Tibial nerve (tissue), 4 donors: ENCODE results near the gene SEMA3B. TPM values are rescaled to one million over a fixed set of nuclear protein-coding genes. Genes with fewer than 3 reads are reported as not detected.

Source experiments
- DNase-seq, 2 donors: peaks; one replicate each; pipeline ENCODE4 v3.0.0-alpha.2; 2019; ENCODE audit warnings: low spot score in 2 of 2
- H3K27ac ChIP-seq, 4 donors: fragments of 200-600 bp; sonication (generic) in 3 of 4; one replicate each; pipeline ENCODE4 v1.5.1; 2017 to 2019; ENCODE audit warnings: mild to moderate bottlenecking in 1 of 4
- H3K27me3 ChIP-seq, 2 donors: fragments of 200-600 bp; sonication (generic) in 1 of 2; one replicate each; pipeline versions ENCODE4 v1.5.1 to v1.6.0; 2017 to 2019
- H3K36me3 ChIP-seq, 3 donors: fragments of 200-600 bp; sonication (generic); one replicate each; pipeline ENCODE4 v1.5.1; 2018 to 2019
- H3K4me1 ChIP-seq, 4 donors: fragments of 200-600 bp; sonication (generic) in 3 of 4; one replicate each; pipeline ENCODE4 v1.5.1; 2017 to 2019
- H3K4me3 ChIP-seq, 4 donors: fragments of 200-600 bp; sonication (generic) in 3 of 4; one replicate each; pipeline ENCODE4 v1.5.1; 2017 to 2019; ENCODE audit warnings: mild to moderate bottlenecking in 1 of 4, moderate library complexity in 1 of 4
- H3K9me3 ChIP-seq, 4 donors: fragments of 200-600 bp; sonication (generic) in 3 of 4; one replicate each; pipeline ENCODE4 v1.5.1; 2017 to 2019
- CTCF ChIP-seq, 5 experiments: fragments of 200-600 bp in 3 of 5; fragments of 450-650 bp in 2 of 5; sonication (generic) in 3 of 5; IDR thresholded peaks; one replicate each; pipeline ENCODE4 v1.5.1; 2016 to 2019; ENCODE audit warnings: antibody characterized with exemption in 5 of 5, mild to moderate bottlenecking in 3 of 5, moderate library complexity in 2 of 5
- EP300 ChIP-seq, 2 donors: sonication (generic); formaldehyde crosslinking; IDR thresholded peaks; one replicate each; pipeline ENCODE4 v1.6.1; 2017; ENCODE audit warnings: antibody characterized with exemption in 2 of 2, mild to moderate bottlenecking in 1 of 2
- POLR2A ChIP-seq, 2 donors: fragments of 450-650 bp; IDR thresholded peaks; one replicate each; pipeline ENCODE4 v1.6.1; 2017; ENCODE audit warnings: antibody characterized with exemption in 2 of 2, mild to moderate bottlenecking in 2 of 2, moderate library complexity in 2 of 2
- WGBS, 2 donors: methylation state at CpG; one replicate each; pipeline ENCODE4 v1.1.5; 2018; 5-methylcytosine and 5-hydroxymethylcytosine counted together
- total RNA-seq, 4 donors: library from RNA; depleted of rRNA; stranded (reverse); fragments of >200 nt; gene quantifications; one replicate each; pipeline ENCODE4 v1.1.0, GENCODE V29; 2016

SEMA3B gene
- total RNA-seq, 4 donors from 2014 or later, result 251 to 334 (median 261) TPM

DNA sequence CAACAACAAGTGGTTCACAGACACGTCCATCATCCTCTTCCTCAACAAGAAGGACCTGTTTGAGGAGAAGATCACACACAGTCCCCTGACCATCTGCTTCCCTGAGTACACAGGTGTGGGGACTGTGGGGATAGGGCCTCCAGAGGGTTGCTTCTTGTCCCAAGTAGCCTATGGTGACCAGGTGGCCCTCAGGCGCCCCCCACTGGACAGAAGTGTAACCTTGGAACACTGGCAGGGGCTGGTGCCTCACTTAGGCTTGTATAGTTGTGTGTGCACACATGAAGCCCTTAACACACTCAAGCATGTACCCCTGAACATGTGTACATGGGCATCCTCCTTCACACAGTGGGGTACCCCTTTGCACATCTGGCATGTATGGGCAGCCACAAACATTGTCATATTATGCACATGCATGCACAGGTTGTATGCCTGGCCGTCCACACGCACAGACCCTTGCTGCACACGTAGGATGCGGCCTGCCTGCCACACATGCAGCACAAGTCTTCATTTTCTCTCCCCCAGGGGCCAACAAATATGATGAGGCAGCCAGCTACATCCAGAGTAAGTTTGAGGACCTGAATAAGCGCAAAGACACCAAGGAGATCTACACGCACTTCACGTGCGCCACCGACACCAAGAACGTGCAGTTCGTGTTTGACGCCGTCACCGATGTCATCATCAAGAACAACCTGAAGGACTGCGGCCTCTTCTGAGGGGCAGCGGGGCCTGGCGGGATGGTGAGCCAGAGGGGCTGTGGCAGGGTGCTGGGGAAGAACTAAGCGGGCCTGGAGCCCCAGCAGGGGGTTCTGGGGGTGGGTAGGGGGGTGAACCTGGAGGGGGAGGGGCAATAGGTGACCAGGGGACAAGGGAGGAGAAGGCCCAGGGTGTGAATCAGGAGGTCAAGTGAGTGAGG lies 11.7 kb upstream of the SEMA3B start:
- Histone ChIP-seq H3K36me3 (peaks cover 0 to 63% (median 26%) of the 10 kb centered on the region in 3 donors), H3K4me1 (peaks cover 0 to 96% (median 58%) of the 10 kb centered on the region in 4 donors), H3K27me3 (no peaks in the 10 kb centered on the region), H3K27ac (peak overlapping the region; percentile 91 to 98 (median 97)), H3K9me3 (no peaks in the 10 kb centered on the region), H3K4me3 (no peak overlapping the region)
- 82 to 87% methylated on average over 20 of the region's 20 CpGs for WGBS, 2 donors
- TF ChIP-seq CTCF (IDR thresholded peaks at IDR 0.05), result peak; percentile 23 to 45 (median 43)
- no peak for TF ChIP-seq POLR2A (IDR thresholded peaks at IDR 0.05)
- DNase-seq, result no peak

DNA sequence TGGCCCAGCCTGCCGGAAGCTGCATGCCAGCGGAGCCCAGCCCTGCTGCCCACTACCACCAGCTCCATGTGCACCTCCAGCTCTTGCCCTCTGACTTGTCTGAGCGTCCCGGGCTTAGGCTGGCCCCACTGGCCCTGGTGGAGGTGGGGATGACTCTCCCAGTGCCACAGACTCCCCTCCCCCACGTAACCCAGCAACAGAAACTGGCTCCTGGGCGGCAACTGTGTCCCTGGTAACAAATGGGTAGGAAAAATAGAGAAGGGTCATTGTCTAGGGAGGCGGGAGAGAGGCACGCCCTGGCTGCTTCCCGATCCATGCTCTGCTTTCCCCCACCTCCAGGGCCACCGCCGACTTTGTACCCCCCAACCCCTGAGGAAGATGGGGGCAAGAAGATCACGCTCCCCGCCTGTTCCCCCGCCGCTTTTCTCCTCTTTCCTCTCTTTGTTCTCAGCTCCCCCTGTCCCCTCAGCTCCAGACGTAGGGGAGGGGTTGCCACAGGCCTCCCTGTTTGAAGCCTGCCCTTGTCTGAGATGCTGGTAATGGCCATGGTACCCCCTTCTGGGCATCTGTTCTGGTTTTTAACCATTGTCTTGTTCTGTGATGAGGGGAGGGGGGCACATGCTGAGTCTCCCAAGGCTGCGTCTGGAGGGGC lies 10.8 kb upstream of the SEMA3B start:
- Histone ChIP-seq H3K9me3 (no peaks in the 10 kb centered on the region), H3K27me3 (no peaks in the 10 kb centered on the region), H3K36me3 (peaks cover 0 to 54% (median 18%) of the 10 kb centered on the region in 3 donors), H3K4me1 (peaks cover 0 to 96% (median 64%) of the 10 kb centered on the region in 4 donors), H3K4me3 (no peak overlapping the region), H3K27ac (peak overlapping the region; percentile 91 to 98 (median 97))
- TF ChIP-seq CTCF (IDR thresholded peaks at IDR 0.05) (no peak), POLR2A (IDR thresholded peaks at IDR 0.05) (no peak), EP300 (IDR thresholded peaks at IDR 0.05) (peak in 1 of 2 donors; percentile 21)
- no peak for DNase-seq
- 46 to 48% methylated on average over 17 of the region's 17 CpGs for whole genome bisulfite sequencing, 2 donors

DNA sequence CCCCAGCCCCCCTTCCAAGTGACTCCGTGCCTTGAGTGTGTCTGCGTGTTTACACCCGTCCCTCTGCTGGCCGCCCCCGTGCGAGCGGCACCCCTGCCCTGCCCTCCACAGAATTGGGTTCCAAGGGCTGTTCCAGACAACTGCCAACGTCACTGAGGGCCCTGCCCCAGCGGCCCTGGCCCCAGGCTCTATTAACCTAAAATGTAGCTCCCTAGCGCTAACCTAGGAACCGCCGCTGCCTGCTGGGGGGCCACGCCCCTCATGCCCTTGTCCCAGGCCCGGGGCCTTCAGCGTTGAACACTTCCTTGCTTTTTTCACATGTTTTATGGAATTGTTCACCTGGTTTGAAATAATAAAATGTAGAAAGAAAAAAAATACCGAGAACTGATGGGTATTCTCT lies 10.0 kb upstream of the SEMA3B start:
- Histone ChIP-seq H3K9me3 (no peaks in the 10 kb centered on the region), H3K4me1 (peaks cover 0 to 96% (median 67%) of the 10 kb centered on the region in 4 donors), H3K36me3 (peaks cover 0 to 46% (median 16%) of the 10 kb centered on the region in 3 donors), H3K4me3 (no peak overlapping the region), H3K27ac (peak overlapping the region; percentile 91 to 98 (median 97)), H3K27me3 (no peaks in the 10 kb centered on the region)
- 36 to 48% methylated on average over 16 of the region's 16 CpGs for WGBS, 2 donors
- no peak for DNase-seq
- no peak for TF ChIP-seq POLR2A (IDR thresholded peaks at IDR 0.05)
- TF ChIP-seq CTCF (IDR thresholded peaks at IDR 0.05), result peak in 2 of 5 experiments; percentile 26 to 27
- TF ChIP-seq EP300 (IDR thresholded peaks at IDR 0.05), result peak in 1 of 2 donors; percentile 68

- peaks cover 0 to 40% (median 16%) of the 10 kb centered on the region in 3 donors for H3K36me3 ChIP-seq
- peaks cover 0 to 96% (median 67%) of the 10 kb centered on the region in 4 donors for H3K4me1 ChIP-seq
- peak overlapping the region in 3 of 4 donors; percentile 45 to 65 (median 60) for H3K4me3 ChIP-seq
- no peak for TF ChIP-seq EP300 (IDR thresholded peaks at IDR 0.05)
- no peak for TF ChIP-seq POLR2A (IDR thresholded peaks at IDR 0.05)
- TF ChIP-seq CTCF (IDR thresholded peaks at IDR 0.05), result no peak
- peak overlapping the region; percentile 91 to 98 (median 97) for H3K27ac ChIP-seq
- WGBS, 2 donors, result 50 to 57% methylated on average over 15 to 18 of the region's 18 CpGs
- no peaks in the 10 kb centered on the region for H3K27me3 ChIP-seq
- no peak for DNase-seq
- no peaks in the 10 kb centered on the region for H3K9me3 ChIP-seq
Measured at GRCh38 chr3:50259432-50260026, 9.4 kb upstream of the SEMA3B start.
